ENCODE data around the gene SLC11A2. TPM values are rescaled to one million over a fixed set of nuclear protein-coding genes. Genes with fewer than 3 reads are reported as not detected.

The SLC11A2 gene
- polyA plus RNA-seq, 1 of the 3 experiments (the other 2 are of a cell fraction), result 27.7 TPM

GRCh38 chr12:51047655-51048540, 21.7 kb upstream of the SLC11A2 start, which contains the start of gene LETMD1:
LETMD1 (plus strand) TSS chr12:51048327; CDS start chr12:51048357, 30 bp downstream.
- H2AFZ ChIP-seq (ENCODE audit: low read depth), result peak within 1 kb of the TSS; percentile 66
- H3K36me3 ChIP-seq (replicated peaks in 1 of 2; ENCODE audit: control insufficient read depth in 1 of 2, insufficient read depth in 2 of 2, low read length in 1 of 2), result peaks cover 7 to 24% of the 10 kb centered on the region in 2 experiments
- H3K4me2 ChIP-seq, result peak within 1 kb of the TSS; percentile 95
- 9% methylated on average over 22 of the region's 51 CpGs for WGBS (ENCODE audit: low lambda C conversion rate)
- H3K9ac ChIP-seq, result peak within 1 kb of the TSS; percentile 70
- H4K20me1 ChIP-seq (ENCODE audit: insufficient read depth), result no peaks in the 10 kb centered on the region
- peak within 1 kb of the TSS; percentile 85 for H3K4me3 ChIP-seq (ENCODE audit: low read depth in 2 of 2, low read length in 1 of 2)
- peaks cover 4 to 11% of the 10 kb centered on the region in 2 experiments; a peak in 2 of 4 replicates for H3K4me1 ChIP-seq (ENCODE audit: control insufficient read depth in 1 of 2, insufficient read depth in 2 of 2, low read depth in 1 of 2, low read length in 1 of 2)
- no peaks in the 10 kb centered on the region for H3K9me2 ChIP-seq
- DNase-seq, result peak; percentile 92
- ChIA-PET CTCF (interaction anchor here (0.6 to 1.7 kb wide), 20 partner anchors 8 to 293 kb away, joined by 3 to 5 read pairs (median 3); partner anchors contain the start of genes POU6F1 and SLC11A2), POLR2A (interaction anchor here (1.3 to 1.5 kb wide), 3 partner anchors 13 to 36 kb away, joined by 3 to 4 read pairs (median 3); partner anchors contain the start of gene CSRNP2)
- peak within 1 kb of the TSS; percentile 78 to 96 for H3K27ac ChIP-seq (ENCODE audit: low read depth in 2 of 2, low read length in 1 of 2)
- peaks cover 43% of the 10 kb centered on the region for H3K79me2 ChIP-seq (ENCODE audit: insufficient read depth)
- no peaks in the 10 kb centered on the region for H3F3A ChIP-seq (replicated peaks; ENCODE audit: insufficient read depth)
- no peaks in the 10 kb centered on the region for H3K27me3 ChIP-seq (ENCODE audit: insufficient read depth)
- H3K9me3 ChIP-seq, result no peaks in the 10 kb centered on the region
- peak; percentile 40; the same call in 1 of the 2 replicates for TF ChIP-seq RFX5 (IDR thresholded peaks at IDR 0.05; ENCODE audit: low read length)
- no peak for TF ChIP-seq FOSL2 (IDR thresholded peaks at IDR 0.05; ENCODE audit: borderline replicate concordance, low read depth)
- peak; percentile 88 for TF ChIP-seq REST (IDR thresholded peaks at IDR 0.05; ENCODE audit: low read depth, low read length)
- TF ChIP-seq MEF2A (IDR thresholded peaks at IDR 0.05; ENCODE audit: borderline replicate concordance, low read depth), result no peak
- TF ChIP-seq JUND (IDR thresholded peaks at IDR 0.05), result no peak
- peak; percentile 86 for TF ChIP-seq SIN3A (IDR thresholded peaks at IDR 0.05; ENCODE audit: borderline replicate concordance, low read depth, low read length)
- TF ChIP-seq ELF1 (IDR thresholded peaks at IDR 0.05), result peak; percentile 94
- TF ChIP-seq RXRA (IDR thresholded peaks at IDR 0.05; ENCODE audit: borderline replicate concordance, low read depth), result no peak
- TF ChIP-seq MAX (IDR thresholded peaks at IDR 0.05; ENCODE audit: low read depth), result peak; percentile 88
- TF ChIP-seq EP300 (IDR thresholded peaks at IDR 0.05; ENCODE audit: borderline replicate concordance in 1 of 2, low read depth in 1 of 2, low read length in 1 of 2), result no peak
- TF ChIP-seq NFIC (IDR thresholded peaks at IDR 0.05; ENCODE audit: borderline replicate concordance), result peak; percentile 31; the same call in 1 of the 2 replicates
- no peak for TF ChIP-seq EZH2phosphoT487 (IDR thresholded peaks at IDR 0.05; ENCODE audit: borderline replicate concordance, low read depth)
- TF ChIP-seq USF1 (IDR thresholded peaks at IDR 0.05; ENCODE audit: borderline replicate concordance, low read depth), result no peak
- no peak; the same call in 1 of the 2 replicates for TF ChIP-seq PBX3 (IDR thresholded peaks at IDR 0.05)
- TF ChIP-seq GATA2 (CRISPR knock-in tag; IDR thresholded peaks at IDR 0.05), result no peak
- TF ChIP-seq NRF1 (IDR thresholded peaks at IDR 0.05; ENCODE audit: low read depth, low read length), result peak; percentile 49; the same call in 1 of the 2 replicates
- TF ChIP-seq RAD21 (IDR thresholded peaks at IDR 0.05; ENCODE audit: low read length), result peak; percentile 67
- no peak for TF ChIP-seq FOXJ3 (CRISPR knock-in tag; IDR thresholded peaks at IDR 0.05)
- TF ChIP-seq MXI1 (IDR thresholded peaks at IDR 0.05; ENCODE audit: low read depth, low read length), result peak; percentile 65
- TF ChIP-seq ZBTB33 (IDR thresholded peaks at IDR 0.05; ENCODE audit: borderline replicate concordance, low read depth), result no peak
- TF ChIP-seq TCF12 (IDR thresholded peaks at IDR 0.05), result peak; percentile 32; the same call in 1 of the 2 replicates
- TF ChIP-seq RCOR1 (IDR thresholded peaks at IDR 0.05; ENCODE audit: low read length), result no peak
- peak; percentile 87 for TF ChIP-seq POLR2AphosphoS5 (IDR thresholded peaks at IDR 0.05; ENCODE audit: low read depth, low read length)
